Kidney (tissue), 14 donors: ENCODE data around the gene CENPH. TPM values are rescaled to one million over a fixed set of nuclear protein-coding genes. Genes with fewer than 3 reads are reported as not detected.

Source experiments
- DNase-seq, 5 donors: peaks; one replicate each; pipeline ENCODE4 v3.0.0-alpha.2; 2013 to 2020
- FAIRE-seq: peaks from 2 replicates; lab custom pipeline; 2012; peaks lifted over from hg19 to GRCh38; lab: Jason Lieb, UNC
- H3K27ac ChIP-seq, 2 donors: one replicate each; pipeline ENCODE4 v1.7.0; 2013; ENCODE audit warnings: low read depth in 2 of 2, low read length in 2 of 2, inconsistent platforms in 1 of 2
- H3K27me3 ChIP-seq: one replicate; pipeline ENCODE4 v1.7.1; 2013; ENCODE audit warnings: low read length, inconsistent platforms; ENCODE audit not compliant: control insufficient read depth, insufficient read depth
- H3K36me3 ChIP-seq, 3 donors: one replicate each; pipeline versions ENCODE4 v1.7.0 to v1.7.1; 2013; ENCODE audit warnings: low read length in 3 of 3, control low read depth in 1 of 3, inconsistent platforms in 1 of 3; ENCODE audit not compliant: insufficient read depth in 3 of 3, control insufficient read depth in 2 of 3
- H3K4me1 ChIP-seq, 3 donors: one replicate each; pipeline versions ENCODE4 v1.7.0 to v1.7.1; 2013; ENCODE audit warnings: low read length in 3 of 3, inconsistent platforms in 1 of 3, low read depth in 1 of 3; ENCODE audit not compliant: control insufficient read depth in 2 of 3, insufficient read depth in 2 of 3
- H3K4me3 ChIP-seq, 3 donors: one replicate each; pipeline versions ENCODE4 v1.7.0 to v1.8.1; 2013; ENCODE audit warnings: low read length in 3 of 3, control low read depth in 1 of 3, inconsistent platforms in 1 of 3
- H3K9ac ChIP-seq, 3 donors: one replicate each; pipeline versions ENCODE4 v1.7.0 to v1.7.1; 2013; ENCODE audit warnings: low read length in 3 of 3, control low read depth in 1 of 3, inconsistent platforms in 1 of 3
- H3K9me3 ChIP-seq, 3 donors: one replicate each; pipeline versions ENCODE4 v1.7.0 to v1.7.1; 2013; ENCODE audit warnings: low read length in 3 of 3, control low read depth in 1 of 3, inconsistent platforms in 1 of 3; ENCODE audit not compliant: control insufficient read depth in 2 of 3, insufficient read depth in 1 of 3
- CTCF ChIP-seq: IDR thresholded peaks from 3 replicates; pipeline ENCODE4 v1.5.1; 2012; ENCODE audit warnings: mild to moderate bottlenecking, moderate library complexity, borderline replicate concordance; ENCODE audit not compliant: insufficient read depth; ENCODE audit errors: extremely low read depth
- intact Hi-C: fragments of 100-400 bp; cut with DNase I; formaldehyde crosslinking; loops from one replicate; pipeline ENCODE4 v1.11.1; 2022
- polyA plus RNA-seq: library from polyadenylated mRNA; stranded (reverse); fragments of 350-450 nt; fragmentation: Illumina TruSeq; extraction: RNeasy Lipid Tissue Mini Kit (QIAGEN cat#74804); gene quantifications from one replicate; pipeline ENCODE4 v1.2.3, GENCODE V29; 2014; ENCODE audit warnings: low read depth, low replicate concordance; ENCODE audit not compliant: insufficient read depth
- total RNA-seq: library from RNA; stranded (reverse); fragmentation: NEBNext Ultra II Directional; extraction: Animal tissue kit (Norgen Biotek cat#: 25700); gene quantifications from one replicate; pipeline ENCODE4 v1.2.1, GENCODE V29; 2021
- donor health status: control.
- donor health status: control.
- donor health status: control.
- donor health status: control.
- donor health status: control.
- donor health status: DM: yes; HTN: yes; CAD: no.
- donor health status: Normal renal cell carcinoma (clear cell type).

Gene CENPH
- total and polyA plus RNA-seq, 2 donors from 2014 or later: 1.5 to 3.1 TPM

- TF ChIP-seq CTCF: no peak
- Histone ChIP-seq H3K4me1 (no peaks in the 10 kb centered on the region), H3K4me3 (no peak overlapping the region), H3K27ac (no peak overlapping the region), H3K9me3 (no peaks in the 10 kb centered on the region), H3K27me3 (no peaks in the 10 kb centered on the region), H3K36me3 (no peaks in the 10 kb centered on the region), H3K9ac (no peak overlapping the region)
- intact Hi-C loops: no loop called here
- DNase-seq (no peak), FAIRE-seq (no peak)
Measured at GRCh38 chr5:69156456-69156855, 32.9 kb upstream of the CENPH start.

DNA sequence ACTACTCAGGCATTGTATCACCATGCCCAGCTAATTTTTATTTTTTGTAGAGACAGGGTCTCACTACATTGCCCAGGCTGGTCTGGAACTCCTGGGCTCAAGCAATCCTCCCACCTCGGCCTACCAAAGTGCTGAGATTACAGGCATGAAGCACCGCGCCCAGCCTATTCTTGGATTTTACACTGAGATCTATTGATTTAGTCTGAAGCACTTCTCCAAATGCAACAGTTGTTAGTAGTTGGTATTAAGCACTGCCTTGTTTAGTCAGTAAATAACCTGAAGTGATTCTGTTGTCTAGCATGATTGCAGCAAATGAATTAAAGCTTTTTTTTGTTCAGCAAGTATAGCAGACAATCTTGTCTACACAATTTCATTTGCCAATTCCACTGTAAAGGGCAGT, 31.3 kb upstream of the CENPH start:
- Histone ChIP-seq H3K36me3 (no peaks in the 10 kb centered on the region), H3K4me3 (no peak overlapping the region), H3K27ac (no peak overlapping the region), H3K9me3 (no peaks in the 10 kb centered on the region), H3K27me3 (no peaks in the 10 kb centered on the region), H3K4me1 (no peaks in the 10 kb centered on the region), H3K9ac (no peak overlapping the region)
- DNase-seq: no peak
- FAIRE-seq: no peak
- intact Hi-C loops: no loop called here
- no peak for TF ChIP-seq CTCF

GRCh38 chr5:69160651-69161050, 28.7 kb upstream of the CENPH start:
- Histone ChIP-seq H3K27ac (no peak overlapping the region), H3K27me3 (no peaks in the 10 kb centered on the region), H3K36me3 (no peaks in the 10 kb centered on the region), H3K4me3 (no peak overlapping the region), H3K9me3 (no peaks in the 10 kb centered on the region), H3K4me1 (no peaks in the 10 kb centered on the region), H3K9ac (no peak overlapping the region)
- no peak for FAIRE-seq
- no peak for TF ChIP-seq CTCF
- intact Hi-C loops: no loop called here
- DNase-seq: no peak
